SH-SY5Y (cell line): ENCODE measurements around the gene PRRX1.

Source experiments
- GATA2 ChIP-seq: IDR thresholded peaks from 2 replicates; pipeline ENCODE4 v1.6.1; 2011; ENCODE audit warnings: mild to moderate bottlenecking, low read depth, low read length
- GATA3 ChIP-seq: IDR thresholded peaks from 2 replicates; pipeline ENCODE4 v1.6.1; 2011; ENCODE audit warnings: low read depth, mild to moderate bottlenecking, low read length, moderate library complexity

DNA sequence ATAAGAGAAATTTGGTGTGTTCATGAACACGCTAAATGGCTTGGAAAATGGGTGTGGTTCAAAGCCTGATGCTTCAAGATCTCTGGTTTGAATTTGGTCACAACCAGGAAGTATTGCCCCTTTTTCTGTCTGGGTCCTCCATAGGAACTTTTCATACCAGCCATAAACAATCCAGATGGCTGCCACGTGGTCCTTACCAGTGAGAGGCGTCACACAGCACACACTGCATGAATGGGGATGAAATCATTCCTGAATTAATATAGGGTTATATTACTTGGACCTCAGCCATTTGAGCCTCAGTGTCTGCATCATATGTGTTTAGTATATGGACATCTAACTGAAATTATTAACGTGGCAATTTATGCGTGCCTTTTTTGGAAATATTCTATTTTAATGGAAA lies 64.0 kb downstream of the PRRX1 start:
- no peak for TF ChIP-seq GATA2
- no peak for TF ChIP-seq GATA3
